Upper lobe of left lung (tissue), 4 donors: ENCODE results near the gene PCP4.

Experiments used
- CTCF ChIP-seq, 6 experiments: fragments of 450-650 bp in 4 of 6; fragments of 200-600 bp in 2 of 6; sonication (generic) in 2 of 6; IDR thresholded peaks; one replicate each; pipeline ENCODE4 v1.5.1; 2016 to 2019; ENCODE audit warnings: antibody characterized with exemption in 6 of 6
- EP300 ChIP-seq, 4 donors: sonication (generic); formaldehyde crosslinking; IDR thresholded peaks; one replicate each; pipeline ENCODE4 v1.5.1; 2017; ENCODE audit warnings: antibody characterized with exemption in 4 of 4, control low read depth in 2 of 4

DNA sequence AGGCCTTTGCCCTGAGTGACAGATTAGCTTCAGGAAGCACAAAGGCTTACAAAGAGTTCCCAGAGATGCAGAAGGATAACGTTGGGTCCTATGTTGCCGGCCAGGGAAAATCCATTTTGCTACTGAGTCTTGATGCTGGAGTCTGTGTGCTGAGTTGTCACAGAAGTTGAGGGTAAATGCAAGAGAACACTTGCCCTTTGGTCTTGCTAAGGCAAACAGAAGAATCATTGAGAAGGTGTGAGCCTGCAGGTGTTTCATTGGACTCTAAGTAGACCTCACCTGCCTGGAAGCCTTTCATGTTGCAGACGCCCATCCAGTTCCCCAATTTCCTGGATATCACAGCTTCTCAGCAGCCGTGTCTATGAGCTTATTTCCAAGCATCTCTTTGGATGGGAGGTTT, 105.2 kb downstream of the PCP4 start:
- TF ChIP-seq CTCF (IDR thresholded peaks at IDR 0.05) (no peak), EP300 (IDR thresholded peaks at IDR 0.05) (no peak)
